AG09309 (cell line): Measurements from ENCODE around the gene AUNIP.

ENCODE experiments used
- DNase-seq: peaks from one replicate; pipeline ENCODE4 v3.0.0-alpha.2; 2010; ENCODE audit warnings: low read depth
- H3K4me3 ChIP-seq: 2 replicates; pipeline ENCODE4 v1.5.1; 2011; ENCODE audit warnings: mild to moderate bottlenecking, low read depth, low read length, moderate library complexity; ENCODE audit not compliant: control insufficient read depth
- TF ChIP-seq, protein P1 (sequence below): IDR thresholded peaks from 2 replicates; pipeline ENCODE4 v1.5.1; 2011; ENCODE audit warnings: mild to moderate bottlenecking, low read depth, low read length, inconsistent platforms; ENCODE audit not compliant: insufficient read depth, control insufficient read depth; ENCODE audit errors: missing control alignments

AUNIP gene

DNA sequence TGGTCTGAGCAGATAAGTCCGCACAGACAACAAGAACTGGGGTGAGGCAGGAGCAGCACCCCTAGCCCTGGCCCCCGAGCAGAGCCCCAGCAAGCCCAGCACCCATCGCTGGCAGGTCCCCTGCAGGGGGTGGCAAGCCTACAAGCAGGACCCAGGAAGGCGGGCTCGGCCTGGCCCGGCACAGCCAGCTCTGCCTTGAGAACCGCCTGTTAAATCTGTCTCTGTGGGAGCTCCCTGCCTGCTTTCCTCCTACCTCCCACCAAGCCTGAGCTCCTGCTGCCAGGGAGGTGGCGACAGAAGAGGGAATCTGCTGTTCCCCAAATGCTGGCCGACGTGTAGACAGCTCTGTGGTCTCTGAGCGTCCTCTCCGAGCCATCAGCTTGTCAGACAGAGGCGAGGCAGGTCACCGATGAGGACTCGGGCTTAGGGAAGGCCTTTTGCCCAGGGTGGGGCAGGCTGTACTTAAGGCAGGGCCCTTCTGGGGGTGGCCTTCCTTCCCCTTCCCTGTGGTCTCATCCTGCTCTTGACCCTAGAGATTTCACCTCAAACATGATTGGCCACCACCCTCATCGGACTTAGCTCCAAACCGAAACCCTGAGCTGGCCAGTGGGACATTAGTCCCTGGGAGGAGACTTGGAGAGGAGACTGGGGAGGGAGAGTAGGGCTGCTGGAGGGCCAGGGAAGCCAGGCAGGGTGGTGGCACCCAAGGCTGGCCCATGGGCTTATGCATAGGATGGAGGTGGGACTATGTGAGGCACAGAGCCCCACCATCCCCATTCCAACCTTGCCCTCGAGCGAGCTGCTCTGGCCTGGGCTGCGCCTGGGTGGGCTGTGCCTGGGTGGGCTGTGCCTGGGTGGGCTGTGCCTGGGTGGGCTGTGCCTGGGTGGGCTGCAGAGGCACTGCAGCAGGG lies 51.5 kb downstream of the AUNIP start:
- TF ChIP-seq, protein P1, sequence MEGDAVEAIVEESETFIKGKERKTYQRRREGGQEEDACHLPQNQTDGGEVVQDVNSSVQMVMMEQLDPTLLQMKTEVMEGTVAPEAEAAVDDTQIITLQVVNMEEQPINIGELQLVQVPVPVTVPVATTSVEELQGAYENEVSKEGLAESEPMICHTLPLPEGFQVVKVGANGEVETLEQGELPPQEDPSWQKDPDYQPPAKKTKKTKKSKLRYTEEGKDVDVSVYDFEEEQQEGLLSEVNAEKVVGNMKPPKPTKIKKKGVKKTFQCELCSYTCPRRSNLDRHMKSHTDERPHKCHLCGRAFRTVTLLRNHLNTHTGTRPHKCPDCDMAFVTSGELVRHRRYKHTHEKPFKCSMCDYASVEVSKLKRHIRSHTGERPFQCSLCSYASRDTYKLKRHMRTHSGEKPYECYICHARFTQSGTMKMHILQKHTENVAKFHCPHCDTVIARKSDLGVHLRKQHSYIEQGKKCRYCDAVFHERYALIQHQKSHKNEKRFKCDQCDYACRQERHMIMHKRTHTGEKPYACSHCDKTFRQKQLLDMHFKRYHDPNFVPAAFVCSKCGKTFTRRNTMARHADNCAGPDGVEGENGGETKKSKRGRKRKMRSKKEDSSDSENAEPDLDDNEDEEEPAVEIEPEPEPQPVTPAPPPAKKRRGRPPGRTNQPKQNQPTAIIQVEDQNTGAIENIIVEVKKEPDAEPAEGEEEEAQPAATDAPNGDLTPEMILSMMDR = no peak
- H3K4me3 ChIP-seq = no peak overlapping the region
- no peak for DNase-seq

DNA sequence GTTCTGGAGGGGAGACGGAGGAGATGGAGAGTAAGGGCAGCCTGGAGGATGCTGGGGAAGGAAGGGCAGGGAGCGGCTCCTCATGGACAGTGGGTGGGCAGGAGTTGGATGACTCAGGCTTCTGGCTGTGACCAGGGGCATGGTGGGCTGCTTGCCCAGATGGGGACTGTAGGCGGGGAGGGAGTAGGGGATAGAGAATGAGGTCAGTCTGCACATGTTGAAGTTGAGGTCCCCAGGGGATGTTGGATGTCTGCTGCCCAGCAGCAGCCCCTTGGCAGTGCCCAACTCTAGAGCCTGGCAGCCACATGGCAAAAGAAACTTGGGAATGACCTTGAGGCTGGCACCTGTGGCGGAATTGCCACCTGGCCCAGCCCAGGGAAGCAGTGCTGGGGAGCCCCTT lies 52.8 kb downstream of the AUNIP start:
- TF ChIP-seq, protein P1 = no peak
- no peak overlapping the region for H3K4me3 ChIP-seq
- DNase-seq = no peak

DNA sequence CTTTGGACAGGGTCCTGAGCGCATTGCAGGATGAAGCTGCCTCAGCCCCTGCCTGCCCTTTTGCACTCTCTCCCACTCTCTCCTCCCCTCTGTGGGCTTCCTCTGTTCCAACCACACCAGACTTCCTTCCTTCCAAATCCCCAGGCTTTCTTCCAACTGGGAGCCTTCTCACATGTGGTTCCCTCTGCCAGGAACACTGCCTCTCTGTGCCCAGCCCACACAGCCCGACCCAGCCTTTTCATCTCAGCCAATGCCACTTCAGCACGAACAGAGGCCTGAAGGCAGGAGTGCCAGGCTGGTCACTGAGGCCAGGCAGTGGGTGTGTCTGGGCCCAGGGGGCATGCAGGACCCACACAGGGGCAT lies 53.4 kb downstream of the AUNIP start:
- TF ChIP-seq, protein P1 = no peak
- DNase-seq = no peak
- H3K4me3 ChIP-seq = no peak overlapping the region

DNA sequence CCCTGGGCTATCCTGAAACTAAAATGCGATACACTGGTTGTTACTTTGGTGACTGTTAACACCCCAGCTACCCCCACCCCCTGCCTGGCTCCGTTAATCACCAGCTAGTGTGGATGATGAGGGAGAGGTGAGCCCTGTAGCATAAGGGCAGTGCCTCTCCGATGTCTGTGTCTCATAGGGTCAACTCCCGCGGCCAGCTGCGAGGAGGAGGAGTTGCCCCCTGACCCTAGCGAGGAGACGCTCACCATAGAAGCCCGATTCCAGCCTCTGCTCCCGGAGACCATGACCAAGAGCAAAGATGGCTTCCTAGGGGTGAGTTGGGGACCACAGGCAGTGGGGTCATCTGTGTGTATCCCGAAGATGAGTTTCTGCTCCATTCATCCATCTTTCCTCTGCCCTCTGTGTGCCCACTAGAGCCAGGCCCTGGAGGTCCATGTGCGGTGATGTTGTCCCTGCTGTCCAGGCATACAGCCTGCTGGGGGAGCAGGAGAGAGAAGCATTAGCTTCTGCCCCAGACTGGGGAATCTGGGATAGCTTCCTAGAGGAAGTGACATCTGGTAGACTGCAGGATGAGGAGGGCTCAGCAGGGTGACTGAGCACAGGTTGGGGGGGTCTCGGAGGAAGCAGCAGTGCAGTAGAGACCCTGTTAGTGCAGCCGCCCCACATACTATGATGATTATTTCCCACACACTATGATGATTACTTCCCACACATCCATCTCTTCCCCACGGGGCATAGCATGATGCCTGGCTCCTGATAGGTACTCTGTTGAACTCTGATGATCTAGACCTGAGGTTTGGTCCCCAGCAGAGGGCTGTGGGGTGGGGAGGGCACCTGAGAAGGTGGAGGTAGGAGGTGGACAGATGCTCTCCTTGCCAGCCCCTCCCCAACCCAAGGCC lies 54.0 kb downstream of the AUNIP start:
- DNase-seq = no peak
- TF ChIP-seq, protein P1 = peak; percentile 1
- no peak overlapping the region for H3K4me3 ChIP-seq

DNA sequence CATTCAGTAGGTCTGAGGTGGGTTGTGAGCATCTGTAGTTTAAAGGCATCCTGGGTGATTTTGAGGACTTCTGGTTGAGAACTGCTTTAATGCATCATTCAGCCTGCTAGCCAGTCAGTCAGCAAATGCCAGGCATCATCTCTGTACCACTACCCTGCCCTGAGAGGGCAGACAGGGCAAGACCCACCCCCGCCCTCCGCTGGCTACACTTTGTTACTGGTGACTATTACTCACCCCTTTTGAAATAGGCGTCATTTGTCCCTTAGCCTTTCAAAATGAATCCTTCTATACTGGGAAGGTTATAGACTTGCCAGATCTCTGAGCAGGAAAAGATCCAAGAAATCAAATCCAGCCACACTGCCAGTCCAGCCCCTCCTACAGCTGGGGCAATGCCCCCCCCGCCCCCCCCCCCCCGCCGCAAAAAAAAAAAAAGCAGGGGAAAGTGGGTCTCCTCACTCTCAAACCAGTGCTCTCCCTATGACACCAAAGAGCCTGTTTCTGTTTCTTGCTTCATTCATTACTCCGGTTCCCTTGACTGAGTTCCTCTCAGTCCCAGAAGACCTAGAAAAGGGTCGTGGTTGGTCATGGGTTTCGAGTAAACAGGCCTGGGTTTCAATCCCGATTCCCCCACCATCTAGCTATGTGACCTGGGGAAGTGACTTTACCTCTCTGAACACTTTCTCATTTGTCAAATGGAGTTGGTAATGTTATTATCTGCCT lies 54.9 kb downstream of the AUNIP start:
- no peak for DNase-seq
- TF ChIP-seq, protein P1 = no peak
- no peak overlapping the region for H3K4me3 ChIP-seq

DNA sequence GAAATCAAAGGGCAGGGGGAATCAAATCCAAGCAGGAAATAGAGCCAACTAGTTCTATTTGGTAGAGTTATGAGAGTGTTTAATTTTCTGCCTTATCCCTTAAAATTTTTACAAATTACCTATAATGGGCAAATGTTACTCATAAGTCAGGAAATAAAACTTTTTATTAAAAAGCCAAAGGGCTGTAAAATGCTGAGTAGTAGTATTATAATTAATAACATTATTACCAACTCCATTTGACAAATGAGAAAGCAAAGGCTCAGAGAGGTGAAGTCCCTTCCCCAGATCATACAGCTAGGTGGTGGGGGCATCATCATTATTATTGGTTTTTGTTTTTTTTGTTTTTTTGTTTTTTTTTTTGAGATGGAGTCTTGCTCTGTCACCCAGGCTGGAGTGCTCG lies 55.9 kb downstream of the AUNIP start:
- H3K4me3 ChIP-seq = no peak overlapping the region
- TF ChIP-seq, protein P1 = no peak
- no peak for DNase-seq
